ENCODE measurements around the gene WDR20. TPM values are rescaled to one million over a fixed set of nuclear protein-coding genes. Genes with fewer than 3 reads are reported as not detected.

Gene WDR20
- polyA plus RNA-seq, 10 donors: 18.9 to 27.0 (median 23.9) TPM

GRCh38 chr14:102196039-102196901 lies 56.6 kb downstream of the WDR20 start:
- DNase-seq: no peak

- DNase-seq: no peak
Measured at GRCh38 chr14:102196902-102197230, 57.2 kb downstream of the WDR20 start.

- no peak for DNase-seq
Measured at GRCh38 chr14:102197317-102197853, 57.7 kb downstream of the WDR20 start.

- no peak for DNase-seq
Measured at GRCh38 chr14:102200690-102201352, 61.1 kb downstream of the WDR20 start.

- DNase-seq: no peak
Measured at GRCh38 chr14:102201353-102201738, 61.6 kb downstream of the WDR20 start.

- DNase-seq: no peak
Measured at GRCh38 chr14:102201776-102202175, 62.1 kb downstream of the WDR20 start.

- no peak for DNase-seq
Measured at GRCh38 chr14:102202944-102203343, 63.2 kb downstream of the WDR20 start.

- no peak for DNase-seq
Measured at GRCh38 chr14:102203382-102203781, 63.7 kb downstream of the WDR20 start.

- no peak for DNase-seq
Measured at GRCh38 chr14:102205560-102205959, 65.9 kb downstream of the WDR20 start.

GRCh38 chr14:102206918-102207317 lies 67.2 kb downstream of the WDR20 start:
- no peak for DNase-seq

GRCh38 chr14:102207831-102208365 lies 68.2 kb downstream of the WDR20 start:
- no peak for DNase-seq

- no peak for DNase-seq
Measured at GRCh38 chr14:102208741-102209140, 69.0 kb downstream of the WDR20 start.

GRCh38 chr14:102209224-102209966 lies 69.7 kb downstream of the WDR20 start:
- DNase-seq: no peak

GRCh38 chr14:102210421-102211042 lies 70.8 kb downstream of the WDR20 start:
- no peak for DNase-seq

- DNase-seq: no peak
Measured at GRCh38 chr14:102211240-102211639, 71.5 kb downstream of the WDR20 start.

GRCh38 chr14:102212356-102212755 lies 72.7 kb downstream of the WDR20 start:
- no peak for DNase-seq

GRCh38 chr14:102212845-102213244 lies 73.1 kb downstream of the WDR20 start:
- no peak for DNase-seq

GRCh38 chr14:102213470-102213869 lies 73.8 kb downstream of the WDR20 start:
- DNase-seq: no peak

GRCh38 chr14:102213984-102214658 lies 74.4 kb downstream of the WDR20 start:
- no peak for DNase-seq

GRCh38 chr14:102215071-102215470 lies 75.4 kb downstream of the WDR20 start:
- DNase-seq: peak in 1 of 3 donors; percentile 40
